Coronary artery (tissue), 2 donors: ENCODE results near the gene ANTXR1.
A peak's percentile ranks its signal among the peaks of the same experiment; 100 is the strongest.

ENCODE experiments used
- DNase-seq: peaks from one replicate; pipeline ENCODE4 v3.0.0-alpha.2; 2017; ENCODE audit warnings: low spot score
- H3K27ac ChIP-seq, 2 donors: fragments of 200-600 bp; sonication (generic); one replicate each; pipeline ENCODE4 v1.5.1; 2016 to 2019
- H3K4me3 ChIP-seq: fragments of 200-600 bp; sonication (generic); 2 replicates; pipeline ENCODE4 v1.5.1; 2016; ENCODE audit warnings: mild to moderate bottlenecking, moderate library complexity
- CTCF ChIP-seq: fragments of 200-600 bp; sonication (generic); IDR thresholded peaks from one replicate; pipeline ENCODE4 v1.5.1; 2019; ENCODE audit warnings: antibody characterized with exemption

Gene ANTXR1

GRCh38 chr2:69012310-69013141, 453 bp upstream of the ANTXR1 start:
- no peak for DNase-seq
- Histone ChIP-seq H3K27ac (peak overlapping the region; percentile 77 to 96), H3K4me3 (peak overlapping the region; percentile 95)
- peak; percentile 77 for TF ChIP-seq CTCF

DNA sequence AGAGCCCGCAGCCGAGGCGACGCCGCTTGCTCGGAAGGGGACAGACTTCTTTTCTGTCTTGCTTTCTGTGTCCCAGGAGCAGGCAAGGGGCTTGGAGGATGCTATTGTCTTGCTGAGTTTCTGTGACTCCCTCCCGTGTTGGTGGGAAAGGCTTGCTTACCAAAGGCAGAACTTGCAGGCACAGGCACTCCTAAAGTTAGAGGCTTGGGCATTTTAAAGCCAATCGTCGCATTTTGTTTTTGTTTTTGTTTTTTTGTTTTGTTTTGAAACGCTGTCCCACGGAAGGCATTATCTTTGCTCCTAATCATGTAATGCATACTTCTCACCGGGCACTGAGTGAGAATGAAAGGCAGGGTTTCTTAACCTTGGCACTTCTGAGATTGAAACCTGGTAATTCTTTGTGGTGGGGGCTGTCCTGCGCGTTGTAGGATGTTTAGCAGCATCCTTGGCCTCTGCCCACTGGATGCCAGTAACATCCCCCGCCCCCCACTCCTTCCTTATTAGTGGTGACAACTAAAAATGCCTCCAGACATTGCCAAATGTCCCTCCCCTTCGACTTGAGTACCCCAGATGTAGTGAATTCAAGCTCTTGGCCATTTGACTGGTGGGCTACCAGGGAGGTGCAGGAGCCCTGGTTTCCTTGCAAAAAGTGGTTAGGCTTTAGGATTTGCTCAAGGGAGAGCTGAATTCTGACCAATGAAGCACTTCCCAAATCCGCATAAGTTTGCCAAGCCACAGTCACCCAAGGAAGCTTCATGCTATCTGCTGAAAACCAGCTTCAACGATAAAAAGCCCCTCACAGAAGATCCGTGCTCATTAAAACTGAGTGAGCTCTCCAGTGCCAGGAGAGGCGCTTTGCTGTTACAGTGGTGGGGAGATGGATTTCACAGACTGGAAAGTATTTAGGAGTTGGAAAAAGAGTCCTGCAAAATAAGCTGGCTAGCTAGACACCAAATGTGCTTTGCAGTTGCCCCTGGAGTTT, 1.2 kb downstream of the ANTXR1 start:
- TF ChIP-seq CTCF = no peak
- H3K4me3 ChIP-seq = peak overlapping the region; percentile 95
- DNase-seq = no peak
- peak overlapping the region; percentile 77 to 96 for H3K27ac ChIP-seq

- no peak for DNase-seq
- TF ChIP-seq CTCF = no peak
- Histone ChIP-seq H3K27ac (peak overlapping the region; percentile 13 to 76), H3K4me3 (peak overlapping the region; percentile 95)
Measured at GRCh38 chr2:69017080-69017479, 4.1 kb downstream of the ANTXR1 start.

DNA sequence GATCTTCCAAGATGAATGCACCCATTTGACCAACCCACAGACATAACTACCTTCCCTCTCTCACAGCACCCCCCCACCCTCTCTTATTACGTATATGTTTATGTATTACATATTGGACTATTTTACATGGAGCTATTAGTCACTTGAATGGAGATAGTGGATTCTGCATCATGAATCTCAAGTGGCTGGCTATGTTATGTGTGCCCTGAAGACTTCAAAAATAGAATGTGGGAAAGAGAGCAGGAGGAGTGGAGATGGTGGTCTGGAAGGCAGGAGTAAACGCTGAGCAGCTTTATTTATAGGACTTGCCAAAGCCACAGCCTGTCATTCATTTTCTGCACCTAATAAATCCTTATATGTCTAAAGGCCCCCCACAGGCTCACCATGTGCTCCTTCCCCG, 4.9 kb downstream of the ANTXR1 start:
- no peak for TF ChIP-seq CTCF
- Histone ChIP-seq H3K4me3 (peak overlapping the region; percentile 95), H3K27ac (peak overlapping the region; percentile 13 to 76)
- no peak for DNase-seq

DNA sequence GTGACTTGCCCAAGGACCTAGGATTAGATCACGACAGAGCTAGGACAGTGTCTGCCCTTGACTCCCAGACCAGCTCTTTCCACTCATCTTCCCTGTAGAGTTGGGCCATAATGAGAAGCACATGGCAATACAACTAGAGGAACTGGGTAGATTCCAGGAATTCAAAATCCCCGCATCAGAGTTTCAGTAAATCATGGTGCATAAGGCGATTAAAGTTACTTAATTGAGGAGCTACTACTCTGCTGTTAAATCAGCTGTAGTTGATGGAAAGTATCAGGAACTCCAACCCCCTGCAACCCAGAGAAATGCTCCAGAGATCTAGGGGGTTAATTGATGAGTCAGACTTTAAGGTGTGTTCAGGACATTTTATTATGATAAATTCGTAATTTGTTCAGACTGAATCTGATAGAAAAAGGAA, 5.7 kb downstream of the ANTXR1 start:
- no peak for DNase-seq

More for the DNA sequence above, 5.7 kb downstream of the ANTXR1 start:
- Histone ChIP-seq H3K4me3 (peak overlapping the region; percentile 95), H3K27ac (peak overlapping the region; percentile 13 to 76)
- TF ChIP-seq CTCF = no peak
